ENCODE measurements around the gene NDUFB6.

Gene NDUFB6

DNA sequence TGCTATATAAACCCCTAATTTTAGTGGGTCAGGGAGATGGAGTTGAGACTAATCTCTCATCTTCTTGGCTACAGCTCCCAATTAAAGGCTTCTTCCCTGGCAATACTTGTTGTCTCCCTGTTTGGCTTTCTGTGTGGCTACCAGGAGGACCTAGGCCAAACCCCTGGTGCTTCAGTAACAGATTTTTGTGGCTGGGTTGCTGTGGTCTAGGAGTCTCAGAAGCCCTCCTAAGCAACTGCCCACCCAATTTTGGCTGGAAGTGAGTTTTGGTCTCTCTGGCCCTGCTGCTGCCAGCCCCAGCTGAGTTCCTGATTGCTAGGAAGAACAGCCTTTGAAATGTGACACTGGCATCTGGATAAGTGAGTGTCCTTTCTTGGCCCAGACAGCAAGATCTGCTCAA lies 56.7 kb downstream of the NDUFB6 start:
- no peak for DNase-seq

GRCh38 chr9:32508728-32509127 lies 64.2 kb downstream of the NDUFB6 start:
- DNase-seq: no peak

DNA sequence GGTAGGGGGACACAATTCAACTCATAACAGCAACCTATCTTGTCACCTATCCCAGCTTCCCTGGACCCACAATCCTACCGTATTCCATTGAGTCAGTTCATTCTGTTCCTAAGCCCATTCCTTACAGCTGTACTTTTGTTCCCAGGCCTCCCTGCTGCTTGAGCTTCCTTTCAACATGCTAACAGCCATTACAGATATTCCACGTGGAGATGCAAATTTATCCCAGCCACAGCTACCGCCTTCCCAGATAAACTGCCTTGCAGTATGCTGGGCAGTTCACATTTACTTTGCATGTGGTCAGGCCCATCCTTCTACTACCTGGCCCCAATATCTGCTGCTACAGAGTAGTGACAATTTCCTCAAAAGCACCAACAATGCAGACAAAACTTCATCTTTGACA lies 70.0 kb downstream of the NDUFB6 start:
- no peak for DNase-seq
